ENCODE measurements around the gene AURKAIP1. TPM values are rescaled to one million over a fixed set of nuclear protein-coding genes. Genes with fewer than 3 reads are reported as not detected.
A peak's percentile ranks its signal among the peaks of the same experiment; 100 is the strongest.

Gene AURKAIP1
- polyA plus RNA-seq, 1 of the 3 experiments (the other 2 are of a cell fraction) = 214 TPM

DNA sequence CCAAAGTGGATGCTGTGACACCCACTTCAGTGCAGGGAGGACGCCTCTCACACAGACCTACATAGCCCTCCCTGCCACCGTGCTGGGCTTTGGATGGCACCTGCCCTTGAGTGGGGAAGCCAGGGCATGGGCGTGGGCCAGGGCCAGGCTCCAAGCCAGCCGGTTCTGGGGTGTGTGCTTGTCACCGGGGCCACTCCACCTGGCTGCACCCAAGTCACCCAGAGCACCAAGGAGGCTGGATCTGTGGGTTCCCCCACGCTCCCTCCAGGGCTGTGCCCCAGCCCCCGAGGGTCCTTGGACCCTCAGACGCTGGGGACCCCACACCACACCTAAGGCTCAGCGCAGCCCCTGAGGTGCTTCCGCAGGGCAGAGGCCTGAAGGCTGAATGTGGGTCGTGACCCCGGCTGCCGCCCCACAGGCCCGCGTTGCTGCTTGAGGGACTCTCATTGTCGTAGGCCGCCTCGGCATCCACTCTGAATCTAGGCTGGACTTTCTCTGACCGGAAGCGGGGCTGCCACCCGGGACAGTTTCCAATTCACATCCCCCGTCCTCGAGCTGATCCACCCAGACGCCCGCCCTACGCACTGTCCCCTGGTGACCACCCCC is 18.1 kb downstream of the AURKAIP1 start:
- Histone ChIP-seq H3K4me2 (no peak overlapping the region), H3K27me3 (ENCODE audit: insufficient read depth) (no peaks in the 10 kb centered on the region), H3K4me3 (ENCODE audit: low read depth in 2 of 2, low read length in 1 of 2) (no peak overlapping the region), H3K4me1 (ENCODE audit: control insufficient read depth in 1 of 2, insufficient read depth in 2 of 2, low read depth in 1 of 2, low read length in 1 of 2) (peaks cover 20 to 63% of the 10 kb centered on the region in 2 experiments; a peak in 3 of 4 replicates), H3K9me3 (no peaks in the 10 kb centered on the region), H3F3A (replicated peaks; ENCODE audit: insufficient read depth) (peaks cover 9% of the 10 kb centered on the region), H3K9me2 (no peaks in the 10 kb centered on the region), H3K27ac (ENCODE audit: low read depth in 2 of 2, low read length in 1 of 2) (peak overlapping the region in 1 of 2 experiments; percentile 11; a peak in 1 of 4 replicates), H3K36me3 (replicated peaks in 1 of 2; ENCODE audit: control insufficient read depth in 1 of 2, insufficient read depth in 2 of 2, low read length in 1 of 2) (no peaks in the 10 kb centered on the region), H4K20me1 (ENCODE audit: insufficient read depth) (no peaks in the 10 kb centered on the region), H2AFZ (ENCODE audit: low read depth) (no peak overlapping the region), H3K79me2 (ENCODE audit: insufficient read depth) (no peaks in the 10 kb centered on the region), H3K9ac (no peak overlapping the region)
- no peak for DNase-seq
- ChIA-PET CTCF (interaction anchor here (3.6 kb wide), 1 partner anchor 14 kb away, joined by 37 read pairs; no protein-coding TSS in a partner anchor), POLR2A (no interaction called here)
- WGBS (ENCODE audit: low lambda C conversion rate) = no CpG with 5 or more reads among the region's 26 CpGs
- TF ChIP-seq TCF12 (IDR thresholded peaks at IDR 0.05) = no peak
- TF ChIP-seq SMC3 (IDR thresholded peaks at IDR 0.05; ENCODE audit: low read depth, low read length) = no peak
- no peak for TF ChIP-seq NFIC (IDR thresholded peaks at IDR 0.05; ENCODE audit: borderline replicate concordance)
- TF ChIP-seq MXI1 (IDR thresholded peaks at IDR 0.05; ENCODE audit: low read depth, low read length) = no peak
- no peak for TF ChIP-seq RAD21 (IDR thresholded peaks at IDR 0.05; ENCODE audit: low read length)
- TF ChIP-seq, protein P1, sequence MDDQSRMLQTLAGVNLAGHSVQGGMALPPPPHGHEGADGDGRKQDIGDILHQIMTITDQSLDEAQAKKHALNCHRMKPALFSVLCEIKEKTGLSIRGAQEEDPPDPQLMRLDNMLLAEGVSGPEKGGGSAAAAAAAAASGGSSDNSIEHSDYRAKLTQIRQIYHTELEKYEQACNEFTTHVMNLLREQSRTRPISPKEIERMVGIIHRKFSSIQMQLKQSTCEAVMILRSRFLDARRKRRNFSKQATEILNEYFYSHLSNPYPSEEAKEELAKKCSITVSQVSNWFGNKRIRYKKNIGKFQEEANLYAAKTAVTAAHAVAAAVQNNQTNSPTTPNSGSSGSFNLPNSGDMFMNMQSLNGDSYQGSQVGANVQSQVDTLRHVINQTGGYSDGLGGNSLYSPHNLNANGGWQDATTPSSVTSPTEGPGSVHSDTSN (IDR thresholded peaks at IDR 0.05) = 0 out of 2 replicates have a peak, but pooled peaks have one; percentile 3
- no peak for TF ChIP-seq GATA2 (CRISPR knock-in tag; IDR thresholded peaks at IDR 0.05)
- TF ChIP-seq FOSL2 (IDR thresholded peaks at IDR 0.05; ENCODE audit: borderline replicate concordance, low read depth) = no peak

DNA sequence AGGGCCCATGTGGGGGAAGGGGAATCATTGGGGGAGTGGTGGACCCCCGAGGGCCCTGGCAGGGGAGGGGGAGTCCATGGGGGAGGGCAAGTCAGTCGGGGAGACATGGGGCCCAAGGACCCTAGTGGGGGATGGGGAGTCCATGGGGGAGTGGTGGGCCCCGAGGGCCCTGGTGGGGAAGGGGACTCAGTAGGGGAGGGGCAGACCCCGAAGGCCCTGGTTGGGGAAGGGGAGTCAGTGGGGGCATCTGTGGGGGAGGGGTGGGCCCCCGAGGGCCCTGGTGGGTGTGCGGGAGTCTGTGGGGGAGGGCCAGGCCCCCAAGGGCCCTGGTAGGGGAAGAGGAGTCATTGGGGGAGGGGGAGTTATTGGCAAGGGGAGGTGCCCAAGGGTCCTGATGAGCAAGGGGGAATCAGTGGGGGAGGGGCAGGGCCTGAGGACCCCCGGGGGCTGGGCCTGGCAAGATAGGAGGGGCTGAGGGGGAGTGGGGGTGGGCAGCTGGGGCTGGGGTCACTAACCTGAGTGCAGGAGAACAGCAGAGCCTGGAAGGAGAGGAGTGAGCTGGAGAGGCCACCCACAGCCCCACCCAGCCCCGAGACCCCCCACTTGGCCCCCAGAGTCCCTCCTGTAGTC is 18.7 kb downstream of the AURKAIP1 start:
- 42% methylated on average over 8 of the region's 8 CpGs for WGBS (ENCODE audit: low lambda C conversion rate)
- no peaks in the 10 kb centered on the region for H3K79me2 ChIP-seq (ENCODE audit: insufficient read depth)

More for the DNA sequence above, 18.7 kb downstream of the AURKAIP1 start:
- H3K36me3 ChIP-seq (replicated peaks in 1 of 2; ENCODE audit: control insufficient read depth in 1 of 2, insufficient read depth in 2 of 2, low read length in 1 of 2) = no peaks in the 10 kb centered on the region
- no peaks in the 10 kb centered on the region for H4K20me1 ChIP-seq (ENCODE audit: insufficient read depth)
- TF ChIP-seq GATA2 (CRISPR knock-in tag; IDR thresholded peaks at IDR 0.05) = no peak
- TF ChIP-seq, protein P2, sequence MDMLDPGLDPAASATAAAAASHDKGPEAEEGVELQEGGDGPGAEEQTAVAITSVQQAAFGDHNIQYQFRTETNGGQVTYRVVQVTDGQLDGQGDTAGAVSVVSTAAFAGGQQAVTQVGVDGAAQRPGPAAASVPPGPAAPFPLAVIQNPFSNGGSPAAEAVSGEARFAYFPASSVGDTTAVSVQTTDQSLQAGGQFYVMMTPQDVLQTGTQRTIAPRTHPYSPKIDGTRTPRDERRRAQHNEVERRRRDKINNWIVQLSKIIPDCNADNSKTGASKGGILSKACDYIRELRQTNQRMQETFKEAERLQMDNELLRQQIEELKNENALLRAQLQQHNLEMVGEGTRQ (IDR thresholded peaks at IDR 0.05; ENCODE audit: borderline replicate concordance, low read depth, low read length) = no peak
- TF ChIP-seq MXI1 (IDR thresholded peaks at IDR 0.05; ENCODE audit: low read depth, low read length) = no peak
- no peak for TF ChIP-seq FOXJ3 (CRISPR knock-in tag; IDR thresholded peaks at IDR 0.05)
- no peak overlapping the region for H3K4me2 ChIP-seq
- no peaks in the 10 kb centered on the region for H3K9me3 ChIP-seq
- no peak overlapping the region for H3K4me3 ChIP-seq (ENCODE audit: low read depth in 2 of 2, low read length in 1 of 2)
- H3K27me3 ChIP-seq (ENCODE audit: insufficient read depth) = no peaks in the 10 kb centered on the region
- ChIA-PET POLR2A (interaction anchor here (1.3 kb wide), 1 partner anchor 15 kb away, joined by 4 read pairs; no protein-coding TSS in a partner anchor), CTCF (interaction anchor here (5.1 kb wide), 1 partner anchor 16 kb away, joined by 48 read pairs; no protein-coding TSS in a partner anchor)
- H2AFZ ChIP-seq (ENCODE audit: low read depth) = no peak overlapping the region
- no peak overlapping the region for H3K9ac ChIP-seq
- peaks cover 20 to 68% of the 10 kb centered on the region in 2 experiments; a peak in 3 of 4 replicates for H3K4me1 ChIP-seq (ENCODE audit: control insufficient read depth in 1 of 2, insufficient read depth in 2 of 2, low read depth in 1 of 2, low read length in 1 of 2)
- no peak overlapping the region; a peak in 1 of 4 replicates for H3K27ac ChIP-seq (ENCODE audit: low read depth in 2 of 2, low read length in 1 of 2)
- no peak for DNase-seq
- no peaks in the 10 kb centered on the region for H3K9me2 ChIP-seq
- peaks cover 9% of the 10 kb centered on the region for H3F3A ChIP-seq (replicated peaks; ENCODE audit: insufficient read depth)
